ENCODE data around the gene CDC42. TPM values are rescaled to one million over a fixed set of nuclear protein-coding genes. Genes with fewer than 3 reads are reported as not detected.

Gene CDC42
- total RNA-seq, 1 experiment from 2014 or later, result 245 TPM

Other genes starting within 250 kb of the CDC42 start
- gene LDLRAD2, start 240.4 kb upstream of the CDC42 start, total RNA-seq (2014; rRNA removed), result not detected in 2 replicates
- gene HSPG2, start 115.4 kb upstream of the CDC42 start, total RNA-seq (2014; rRNA removed), result 35.1 and 56.0 TPM in 2 replicates
- not detected in 2 replicates for gene CELA3B, start 75.7 kb upstream of the CDC42 start, total RNA-seq (2014; rRNA removed)
- not detected in 2 replicates for gene CELA3A, start 51.1 kb upstream of the CDC42 start, total RNA-seq (2014; rRNA removed)
- 0.51 and 1.4 TPM in 2 replicates for gene WNT4, start 90.4 kb downstream of the CDC42 start, total RNA-seq (2014; rRNA removed)